Measurements from ENCODE around the gene FLAD1.

GRCh38 chr1:155003766-155004351 is 20.7 kb downstream of the FLAD1 start:
- TF ChIP-seq CTCF (IDR thresholded peaks at IDR 0.05; ENCODE audit: low read depth, low read length) (no peak), MYC (IDR thresholded peaks at IDR 0.05; ENCODE audit: low read depth, low read length) (no peak), MAX (IDR thresholded peaks at IDR 0.05; ENCODE audit: low read depth, low read length) (no peak; the same call in 1 of the 2 replicates)
